Progenitor cell of endocrine pancreas (in vitro differentiated cells): ENCODE data around the gene NFS1. TPM values are rescaled to one million over a fixed set of nuclear protein-coding genes. Genes with fewer than 3 reads are reported as not detected.
"Not testable (repeated sequence)": the region's sequence is repeated elsewhere in the genome, so short reads cannot be mapped to it uniquely, and the experiment has no call there.

Source experiments
- DNase-seq: peaks from one replicate; pipeline ENCODE4 v3.0.0; 2021; ENCODE audit warnings: low spot score; ENCODE audit not compliant: unreplicated experiment
- H3K27ac Mint-ChIP-seq: 2 replicates; pipeline ENCODE4 v1.8.0; 2021; ENCODE audit warnings: mild to moderate bottlenecking, moderate library complexity, mixed read lengths
- H3K27me3 Mint-ChIP-seq: 2 replicates; pipeline ENCODE4 v1.8.0; 2021; ENCODE audit warnings: mixed read lengths
- H3K36me3 Mint-ChIP-seq: 2 replicates; pipeline ENCODE4 v1.8.0; 2022; ENCODE audit warnings: mixed read lengths; ENCODE audit not compliant: insufficient read depth
- H3K4me1 Mint-ChIP-seq: 2 replicates; pipeline ENCODE4 v1.8.0; 2021; ENCODE audit warnings: low read depth, mixed read lengths
- H3K4me3 Mint-ChIP-seq: 2 replicates; pipeline ENCODE4 v1.8.0; 2021; ENCODE audit warnings: low read depth, mild to moderate bottlenecking, moderate library complexity, mixed read lengths
- H3K9me3 Mint-ChIP-seq: 2 replicates; pipeline ENCODE4 v1.8.0; 2021; ENCODE audit warnings: low read depth, mixed read lengths
- CTCF ChIP-seq: fragments of 200-600 bp; sonication (generic); IDR thresholded peaks from one replicate; pipeline ENCODE4 v1.5.0; 2021; ENCODE audit warnings: antibody characterized with exemption, mild to moderate bottlenecking; ENCODE audit not compliant: unreplicated experiment
- total RNA-seq: library from RNA; stranded (reverse); gene quantifications from 2 replicates; pipeline ENCODE4 v1.2.1, GENCODE V29; 2021

NFS1 gene
- total RNA-seq, 1 donor from 2014 or later, result 13.7 TPM

DNA sequence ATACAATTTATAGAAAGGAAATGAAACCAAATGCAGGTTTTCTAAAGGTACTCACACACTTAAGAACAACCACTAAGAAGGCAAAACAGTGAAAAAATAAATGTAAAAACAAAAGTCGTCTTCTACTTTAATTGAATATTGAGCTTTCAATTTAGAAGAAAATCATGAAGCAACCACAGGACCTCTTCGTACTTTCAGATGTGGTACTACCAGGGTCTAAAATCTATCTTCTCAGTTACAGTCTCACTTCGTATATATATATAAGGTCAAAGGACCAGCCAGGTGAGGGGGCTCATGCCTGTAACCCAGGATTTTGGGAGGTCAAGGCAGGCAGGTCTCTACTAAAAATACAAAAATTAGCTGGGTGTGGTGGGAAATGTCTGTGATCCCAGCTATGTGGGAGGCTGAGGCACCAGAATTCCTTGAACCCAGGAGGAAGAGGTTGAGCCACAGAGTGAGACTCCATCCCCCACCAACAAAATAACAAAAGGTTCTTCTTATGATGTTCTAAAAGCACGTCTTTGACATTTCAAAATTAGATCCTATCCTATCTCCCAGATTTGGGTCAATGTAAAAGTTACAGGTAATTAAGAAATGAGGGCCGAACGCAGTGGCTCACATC lies 12.5 kb upstream of the NFS1 start:
- no peak overlapping the region for H3K4me3 Mint-ChIP-seq
- TF ChIP-seq CTCF, result no peak
- peak overlapping the region; percentile 87 for H3K27ac Mint-ChIP-seq
- H3K4me1 Mint-ChIP-seq, result peaks cover 5% of the 10 kb centered on the region
- no peak for DNase-seq
- H3K9me3 Mint-ChIP-seq, result no peaks in the 10 kb centered on the region
- H3K27me3 Mint-ChIP-seq, result no peaks in the 10 kb centered on the region
- H3K36me3 Mint-ChIP-seq, result peaks cover 30% of the 10 kb centered on the region

DNA sequence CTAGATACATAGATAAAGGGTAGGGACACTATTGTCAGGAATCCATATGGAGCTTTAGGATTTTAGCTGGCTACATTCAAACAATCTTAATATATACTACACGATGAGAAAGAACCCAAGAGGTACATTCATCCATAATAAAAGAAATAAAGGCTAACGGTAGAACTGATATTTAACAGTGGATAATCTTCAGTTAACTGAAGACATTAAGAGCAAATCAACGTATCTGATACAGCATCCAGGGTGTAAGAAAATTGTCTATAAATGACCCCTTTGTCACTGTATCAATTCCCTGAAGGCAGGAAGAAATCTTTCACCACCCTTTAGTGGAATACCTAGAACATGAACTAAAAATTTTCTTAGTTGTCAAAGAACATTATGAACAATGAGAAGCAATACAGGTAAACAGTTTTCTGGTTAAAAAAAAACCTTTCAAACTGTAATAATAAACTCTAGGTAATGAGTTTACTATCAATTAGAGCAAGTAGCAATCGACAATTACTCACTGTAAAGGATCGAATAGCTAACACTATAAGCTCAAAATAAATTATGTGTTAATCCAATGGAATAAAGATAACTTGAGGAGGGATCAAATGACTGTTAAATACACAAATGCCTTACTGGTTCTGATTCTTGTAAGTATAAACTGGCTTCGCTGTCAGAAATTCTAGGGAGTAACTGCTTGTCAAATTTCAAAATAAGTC lies 11.9 kb upstream of the NFS1 start:
- H3K4me1 Mint-ChIP-seq, result peaks cover 5% of the 10 kb centered on the region
- no peak for DNase-seq
- H3K27me3 Mint-ChIP-seq, result no peaks in the 10 kb centered on the region
- no peak overlapping the region for H3K4me3 Mint-ChIP-seq
- no peak for TF ChIP-seq CTCF
- H3K36me3 Mint-ChIP-seq, result peaks cover 30% of the 10 kb centered on the region
- no peaks in the 10 kb centered on the region for H3K9me3 Mint-ChIP-seq
- peak overlapping the region; percentile 87 for H3K27ac Mint-ChIP-seq

DNA sequence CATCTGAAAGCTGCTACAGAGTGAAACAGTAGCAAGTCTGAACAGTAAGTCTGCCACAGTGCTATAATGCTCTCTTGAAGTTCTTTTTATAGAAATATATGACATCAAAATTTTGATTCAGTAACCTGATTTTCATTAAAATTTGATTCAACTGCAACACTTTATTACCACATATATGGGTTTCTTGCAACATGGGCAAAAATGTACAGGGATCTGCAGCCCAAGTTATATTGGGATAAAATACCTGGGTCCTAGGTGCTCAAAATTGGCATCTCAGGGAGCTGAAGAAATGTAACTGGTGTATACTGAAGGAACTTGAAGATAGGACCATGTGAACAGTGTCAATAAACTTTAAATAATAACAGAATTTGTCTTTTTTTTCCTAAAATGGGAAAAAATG lies 10.9 kb upstream of the NFS1 start:
- H3K27ac Mint-ChIP-seq, result no peak overlapping the region
- no peak for TF ChIP-seq CTCF
- H3K9me3 Mint-ChIP-seq, result no peaks in the 10 kb centered on the region
- H3K4me1 Mint-ChIP-seq, result peaks cover 5% of the 10 kb centered on the region
- H3K36me3 Mint-ChIP-seq, result peaks cover 28% of the 10 kb centered on the region
- H3K4me3 Mint-ChIP-seq, result no peak overlapping the region
- H3K27me3 Mint-ChIP-seq, result no peaks in the 10 kb centered on the region
- DNase-seq, result no peak

- no peak for DNase-seq
- no peak overlapping the region for H3K4me3 Mint-ChIP-seq
- no peaks in the 10 kb centered on the region for H3K27me3 Mint-ChIP-seq
- TF ChIP-seq CTCF, result no peak
- peak overlapping the region; percentile 17 for H3K27ac Mint-ChIP-seq
- H3K36me3 Mint-ChIP-seq, result peaks cover 30% of the 10 kb centered on the region
- no peaks in the 10 kb centered on the region for H3K9me3 Mint-ChIP-seq
- H3K4me1 Mint-ChIP-seq, result peaks cover 5% of the 10 kb centered on the region
Measured at GRCh38 chr20:35709259-35709658, 10.1 kb upstream of the NFS1 start.

DNA sequence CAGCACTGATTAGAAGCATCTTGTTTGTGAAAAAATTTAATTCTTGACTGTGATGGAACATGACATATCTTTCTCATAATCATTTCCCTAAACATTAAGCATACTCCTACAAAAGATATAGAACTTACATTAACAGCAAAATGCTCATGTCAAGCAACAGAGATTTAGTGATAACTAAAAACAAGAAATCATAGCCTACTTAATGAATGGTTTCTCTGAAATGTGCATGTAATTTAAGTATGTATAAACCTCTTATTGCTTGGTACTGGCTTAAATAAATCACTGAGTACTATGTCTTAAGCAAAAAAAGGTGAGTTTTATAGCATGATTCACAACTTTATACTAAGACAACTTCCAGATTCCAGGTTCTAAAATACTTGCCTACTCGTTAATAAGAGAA lies 9.3 kb upstream of the NFS1 start:
- Mint-ChIP-seq H3K36me3 (peaks cover 30% of the 10 kb centered on the region), H3K27ac (no peak overlapping the region), H3K9me3 (no peaks in the 10 kb centered on the region), H3K27me3 (no peaks in the 10 kb centered on the region), H3K4me1 (peaks cover 5% of the 10 kb centered on the region), H3K4me3 (no peak overlapping the region)
- TF ChIP-seq CTCF, result no peak
- no peak for DNase-seq

DNA sequence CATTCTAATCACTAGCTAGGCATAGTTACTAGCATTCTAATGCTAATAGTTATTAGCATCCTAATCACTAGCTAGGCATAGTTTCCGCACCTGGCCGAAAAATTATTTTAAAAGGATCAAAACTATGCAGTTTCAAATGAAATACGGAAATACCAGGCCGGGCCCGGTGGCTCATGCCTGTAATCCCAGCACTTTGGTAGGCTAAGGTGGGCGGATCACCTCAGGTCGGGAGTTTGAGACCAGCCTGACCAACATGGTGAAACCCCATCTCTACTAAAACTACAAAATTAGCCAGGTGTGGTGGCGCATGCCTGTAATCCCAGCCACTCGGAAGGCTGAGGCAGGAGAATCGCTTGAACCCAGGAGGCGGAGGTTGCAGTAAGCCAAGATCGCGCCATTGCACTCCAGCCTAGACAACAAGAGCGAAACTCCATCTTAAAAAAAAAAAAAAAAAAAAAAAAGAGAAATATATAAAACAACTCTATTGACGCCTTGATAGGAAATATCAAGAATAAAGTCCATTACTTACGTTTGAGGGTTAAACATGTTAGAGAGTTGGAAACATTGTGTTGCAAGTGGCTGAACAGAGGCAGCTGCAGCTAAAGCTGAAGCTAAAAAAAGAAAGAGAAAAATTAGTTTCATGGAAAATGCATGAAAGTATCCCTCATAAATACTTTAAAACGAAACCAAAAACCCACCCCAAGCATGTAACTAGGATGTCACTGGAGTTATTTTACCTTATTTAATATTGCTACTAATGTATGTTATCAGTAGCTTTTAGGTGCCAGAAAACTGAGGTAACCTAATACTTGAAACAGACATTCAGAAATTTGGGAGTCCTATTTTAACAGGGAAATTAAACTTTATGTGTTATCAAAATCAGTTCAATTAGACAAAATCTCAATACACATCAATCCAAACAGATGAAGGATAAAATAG lies 7.7 kb upstream of the NFS1 start:
- not testable (repeated sequence) for H3K27ac Mint-ChIP-seq, H3K4me3 Mint-ChIP-seq, H3K27me3 Mint-ChIP-seq, DNase-seq, H3K4me1 Mint-ChIP-seq, H3K9me3 Mint-ChIP-seq
- peaks cover 27% of the 10 kb centered on the region for H3K36me3 Mint-ChIP-seq

GRCh38 chr20:35705894-35706293 lies 6.7 kb upstream of the NFS1 start:
- H3K36me3 Mint-ChIP-seq, result peaks cover 23% of the 10 kb centered on the region
- not testable (repeated sequence) for H3K27me3 Mint-ChIP-seq, H3K9me3 Mint-ChIP-seq, H3K27ac Mint-ChIP-seq, H3K4me1 Mint-ChIP-seq, DNase-seq, H3K4me3 Mint-ChIP-seq
